Stimulated activated CD8-positive, alpha-beta memory T cell treated with anti-CD3 and anti-CD28 coated beads, Interleukin-2, amount 100 ng/mL, for 1 hour (primary cell): ENCODE data around the gene USP48.

Experiments used
- DNase-seq, 2 donors: peaks; one replicate each; pipeline ENCODE4 v3.0.0-alpha.2; 2020; ENCODE audit warnings: low read depth in 2 of 2

USP48 gene

DNA sequence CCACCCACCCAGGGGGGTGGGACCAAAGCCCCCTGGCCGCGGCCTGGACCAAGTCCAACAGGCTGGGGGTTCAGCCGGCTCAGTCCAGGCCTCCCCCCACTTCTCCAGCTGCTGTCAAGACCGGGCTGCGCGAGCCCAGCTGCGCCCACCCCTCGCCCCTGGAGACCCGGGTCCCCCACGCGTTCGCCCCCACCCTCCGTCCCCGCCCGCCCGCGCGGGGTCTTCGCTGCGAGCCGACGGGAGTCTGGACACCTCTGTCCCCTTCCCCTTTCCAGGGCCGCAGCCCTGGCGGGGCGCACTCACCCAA, 114.0 kb downstream of the USP48 start:
- no peak for DNase-seq

DNA sequence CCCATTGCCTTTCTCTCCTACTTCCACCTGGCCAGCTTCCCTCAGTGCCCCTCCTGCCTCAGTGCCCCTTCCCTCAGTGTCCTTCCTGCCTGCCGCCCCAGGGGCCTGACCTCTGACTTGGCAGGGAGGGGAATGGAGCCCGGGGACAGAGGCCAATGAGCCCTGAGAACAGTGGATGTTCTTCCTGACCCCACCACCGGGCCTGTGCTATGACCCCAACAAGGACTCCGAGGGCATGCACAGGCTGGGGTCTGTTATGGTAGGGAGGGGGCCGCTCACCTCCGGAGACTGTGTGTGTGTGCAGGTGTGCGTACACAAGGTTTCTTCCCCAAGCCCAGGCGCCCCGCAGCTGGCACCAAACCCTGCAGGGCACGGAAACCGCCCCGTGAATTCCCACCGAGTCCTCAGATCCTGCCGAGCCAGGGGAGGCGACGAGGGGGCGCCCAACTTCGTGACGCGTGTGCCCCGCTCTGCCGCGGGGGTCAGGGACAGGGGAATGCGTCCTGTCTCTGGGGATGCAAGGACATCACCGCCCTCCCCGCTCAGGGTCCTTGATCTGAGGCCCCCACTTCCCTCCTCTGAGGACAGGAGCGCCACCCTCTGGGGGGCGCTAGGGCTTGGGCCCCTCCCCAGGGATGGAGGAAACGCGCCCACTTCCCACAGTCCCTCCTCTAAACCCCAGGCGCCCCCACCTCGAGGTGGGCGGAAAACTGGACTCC, 114.6 kb downstream of the USP48 start:
- DNase-seq: no peak

DNA sequence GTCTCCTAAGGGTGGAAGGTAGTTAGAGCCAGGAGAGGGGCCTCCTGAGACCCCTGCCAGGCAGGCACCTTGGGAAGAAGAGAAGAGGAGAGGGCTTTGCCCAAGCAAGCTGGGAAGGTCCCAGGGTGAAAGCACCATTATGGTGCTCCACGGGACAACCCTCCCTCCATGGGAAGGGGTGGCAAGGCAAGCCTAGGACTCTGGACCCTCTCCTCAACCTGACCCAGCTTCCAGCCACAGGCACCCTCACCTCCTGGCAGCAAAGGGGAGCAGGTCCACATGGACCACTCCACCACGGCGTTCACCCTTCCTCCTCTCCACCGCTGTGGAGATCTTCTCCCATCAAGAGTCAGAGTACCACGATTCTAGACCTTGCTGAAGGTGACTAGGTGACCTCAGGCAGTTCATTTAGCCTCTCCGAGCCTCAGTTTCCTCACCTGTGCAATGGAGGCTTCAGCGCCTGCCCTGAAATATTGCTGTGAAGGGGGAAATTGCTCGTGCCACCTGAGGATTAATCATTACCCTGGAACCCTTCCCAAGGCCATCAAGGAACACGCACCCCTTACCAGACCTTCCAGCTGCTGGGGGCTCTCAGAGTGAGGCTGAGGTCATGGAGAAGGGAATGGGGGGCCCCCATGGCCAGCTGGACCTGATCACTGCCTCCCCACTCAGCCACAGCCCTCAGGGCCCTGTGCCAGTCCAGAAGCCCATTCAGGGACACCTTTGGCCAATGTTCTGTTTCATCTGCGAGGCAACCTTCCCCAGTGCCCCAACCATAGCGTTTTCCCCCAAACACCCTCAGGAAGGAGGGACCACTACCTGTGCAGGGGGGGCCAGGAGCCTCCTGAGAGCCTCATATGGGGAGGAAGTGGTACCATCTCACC, 115.4 kb downstream of the USP48 start:
- no peak for DNase-seq

DNA sequence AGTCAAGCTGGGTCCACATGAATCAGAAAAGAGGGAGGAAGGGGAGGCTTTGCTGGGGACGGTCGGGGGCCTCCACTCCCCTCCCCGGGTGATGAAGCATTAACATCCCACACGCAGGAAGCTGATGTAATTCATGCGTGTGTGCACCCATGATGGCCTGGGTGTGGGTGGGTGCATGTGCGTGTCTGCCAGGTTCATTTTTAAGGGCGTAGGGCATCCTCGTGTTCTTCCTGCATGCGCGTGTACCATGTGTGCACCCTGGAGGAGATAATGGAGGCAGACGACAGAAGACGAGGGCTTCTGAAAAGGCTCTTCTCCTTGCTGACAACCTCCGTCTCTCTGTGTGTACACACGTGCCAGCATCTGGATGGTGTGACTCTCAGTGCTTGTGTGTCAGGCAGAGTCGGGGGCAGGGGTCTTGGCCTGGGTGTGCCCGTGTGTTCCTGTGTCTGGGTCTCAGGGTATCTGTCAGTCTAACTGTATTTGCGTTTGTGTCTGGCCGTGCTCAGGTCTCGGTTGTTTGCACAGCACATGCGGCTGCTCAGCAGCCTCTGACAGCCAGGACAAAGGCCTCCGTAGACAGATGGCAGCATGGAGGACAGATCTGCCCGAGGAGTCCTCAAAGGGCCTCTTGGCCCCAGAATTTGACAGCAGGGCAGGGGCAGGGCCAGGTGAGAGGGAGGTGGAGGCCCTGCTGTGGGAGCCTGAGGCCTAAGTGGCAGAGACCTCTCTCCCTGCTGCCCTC, 116.2 kb downstream of the USP48 start:
- DNase-seq: no peak

DNA sequence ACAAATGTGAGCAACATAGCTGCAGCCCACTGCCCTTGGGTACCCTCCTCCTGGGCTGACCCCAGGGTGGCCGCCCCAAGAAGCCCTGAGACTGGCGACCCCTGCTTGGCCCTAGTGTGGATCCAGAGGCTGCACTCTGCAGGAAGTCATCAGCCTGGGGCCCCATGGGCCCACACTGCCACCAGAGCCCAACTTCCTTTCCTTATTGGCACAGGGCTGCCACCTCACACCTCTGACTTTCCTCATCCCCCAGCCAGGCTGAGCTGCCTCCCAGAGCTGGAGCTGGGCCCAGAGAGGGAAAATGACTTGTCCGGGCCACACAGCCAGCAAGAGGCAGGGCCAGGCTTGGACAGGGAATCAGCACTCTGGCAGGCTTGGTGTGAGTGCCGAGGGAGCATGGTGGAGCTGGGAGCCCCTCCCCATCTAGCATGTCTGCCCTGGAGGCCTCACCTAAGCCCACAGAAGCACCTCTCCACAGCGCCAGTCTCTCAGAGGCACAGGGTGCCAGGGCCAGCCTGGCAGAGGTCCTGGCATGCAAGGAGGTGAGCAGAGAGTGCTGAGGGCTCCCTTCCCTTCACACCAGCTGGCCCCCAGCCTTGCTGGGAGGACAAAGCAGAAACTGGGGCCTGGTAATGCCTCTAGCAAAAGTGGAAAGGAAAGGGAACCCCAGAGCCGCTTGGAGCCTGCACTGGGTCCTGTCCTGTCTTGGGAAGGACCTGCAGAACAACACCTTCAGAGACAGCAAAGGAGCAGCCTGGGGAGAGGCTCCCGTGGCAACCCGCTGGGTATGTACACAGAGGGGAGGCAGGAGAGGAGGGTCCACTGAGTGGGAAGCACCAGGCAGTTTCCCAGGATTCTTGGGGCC, 117.0 kb downstream of the USP48 start:
- DNase-seq: no peak

DNA sequence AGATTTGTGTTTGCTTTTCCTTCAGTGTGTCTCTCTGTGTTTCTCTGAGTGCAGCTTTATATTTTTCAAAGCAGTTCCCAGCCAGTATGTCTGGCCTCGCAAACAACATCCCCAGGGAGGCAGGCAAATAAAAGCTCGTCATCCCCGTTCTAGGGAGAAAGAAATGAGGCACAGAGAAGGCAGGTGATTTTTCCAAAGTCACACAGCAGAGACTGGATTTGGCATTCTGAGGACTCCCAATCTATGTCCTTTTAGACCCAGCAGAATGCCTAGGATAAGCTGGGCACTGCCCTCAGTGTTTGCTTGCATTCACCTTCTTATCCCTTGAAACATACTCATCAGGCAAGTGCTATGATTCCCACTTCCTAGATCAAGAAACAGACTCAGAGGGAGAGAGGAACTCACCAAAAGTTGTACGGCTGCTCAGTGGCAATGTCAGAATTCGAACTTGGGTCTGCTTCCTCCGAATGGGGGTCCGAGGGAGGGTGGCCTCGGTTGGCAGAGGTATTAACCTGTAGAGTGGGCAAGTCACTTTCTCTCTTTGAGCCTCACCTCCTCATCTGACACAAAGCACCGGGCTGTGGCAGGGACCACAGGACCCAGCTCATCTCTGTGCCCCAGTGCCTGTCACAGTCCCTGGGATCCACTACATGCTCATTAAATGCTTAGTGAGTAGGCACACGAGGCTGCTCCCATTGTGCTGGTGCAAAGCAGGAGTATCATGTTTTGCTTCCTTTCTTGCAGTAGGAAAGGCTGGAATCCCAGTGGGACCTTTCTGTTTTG, 118.0 kb downstream of the USP48 start:
- DNase-seq: no peak

DNA sequence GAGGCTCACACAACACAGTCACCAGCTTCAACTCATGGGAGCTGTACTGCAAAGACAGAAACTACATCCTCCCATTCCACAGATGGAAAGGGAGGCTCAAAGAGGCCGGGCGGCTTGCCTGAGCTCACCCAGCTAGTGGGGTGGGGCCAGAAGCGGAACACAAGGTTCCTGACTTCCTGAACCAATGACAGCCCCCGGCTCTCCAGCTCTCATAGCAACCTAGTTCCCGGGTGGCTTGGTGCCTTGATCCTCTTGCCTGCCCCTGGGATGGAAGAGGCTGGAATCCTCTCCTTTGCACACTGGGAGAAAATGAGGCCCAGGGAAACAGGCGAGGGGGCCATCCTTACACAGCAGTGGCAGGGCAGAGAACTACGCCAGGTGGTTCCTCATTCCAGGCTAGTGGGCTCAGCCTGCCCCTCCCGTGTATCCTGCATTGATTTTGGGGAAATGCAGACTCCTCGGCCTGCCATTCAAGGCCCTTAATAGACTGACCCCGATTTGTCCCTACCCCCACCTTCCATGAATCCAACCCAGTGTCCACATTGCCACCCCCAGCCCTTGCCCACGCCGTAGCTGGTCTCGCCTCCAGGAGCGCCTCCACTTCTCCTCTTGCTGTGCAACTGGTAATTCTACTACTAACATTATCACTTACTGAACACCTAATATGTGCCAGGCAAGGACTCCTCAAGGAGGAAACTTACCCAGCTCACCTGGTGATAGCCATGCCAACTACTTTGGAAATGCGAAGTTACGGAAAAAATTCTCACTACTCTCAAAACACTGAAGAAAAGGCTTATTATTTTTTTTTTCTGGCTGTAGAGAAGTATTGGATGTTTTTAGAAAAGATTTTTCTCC, 118.8 kb downstream of the USP48 start:
- DNase-seq: no peak

DNA sequence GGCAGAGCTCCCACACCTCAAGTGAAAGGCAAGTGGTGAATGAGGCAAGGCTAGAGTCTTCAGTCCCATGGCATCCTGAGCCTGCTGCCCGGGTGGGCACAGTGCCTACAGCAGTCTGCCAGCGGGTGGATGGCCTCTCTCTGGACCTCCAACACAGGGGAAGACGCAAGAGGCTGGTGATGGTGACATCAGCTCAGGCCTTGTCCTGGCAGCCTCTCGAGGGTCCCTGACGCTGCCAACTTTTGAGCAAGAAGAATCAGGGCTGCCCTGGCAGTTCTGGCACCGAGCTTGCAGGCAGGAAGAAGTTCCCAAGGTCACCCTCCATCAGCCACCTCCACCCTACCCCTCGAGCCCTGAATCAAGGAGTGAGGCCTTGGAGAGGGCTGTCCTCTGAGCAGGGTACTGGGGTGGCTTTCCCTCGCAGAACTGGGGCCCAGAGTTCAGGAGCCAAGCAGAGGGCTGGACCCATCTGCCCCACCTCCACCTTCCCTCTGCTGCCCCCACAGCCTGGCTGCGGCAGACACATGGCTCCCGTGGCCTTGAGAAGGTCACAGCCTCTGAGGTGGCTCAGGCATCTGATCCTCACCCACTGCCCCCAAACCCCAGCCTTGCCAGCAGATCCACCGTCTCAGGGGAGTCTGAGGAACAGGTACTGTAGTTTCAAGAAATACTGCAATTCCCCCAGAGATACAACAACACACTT, 119.5 kb downstream of the USP48 start:
- DNase-seq: no peak

DNA sequence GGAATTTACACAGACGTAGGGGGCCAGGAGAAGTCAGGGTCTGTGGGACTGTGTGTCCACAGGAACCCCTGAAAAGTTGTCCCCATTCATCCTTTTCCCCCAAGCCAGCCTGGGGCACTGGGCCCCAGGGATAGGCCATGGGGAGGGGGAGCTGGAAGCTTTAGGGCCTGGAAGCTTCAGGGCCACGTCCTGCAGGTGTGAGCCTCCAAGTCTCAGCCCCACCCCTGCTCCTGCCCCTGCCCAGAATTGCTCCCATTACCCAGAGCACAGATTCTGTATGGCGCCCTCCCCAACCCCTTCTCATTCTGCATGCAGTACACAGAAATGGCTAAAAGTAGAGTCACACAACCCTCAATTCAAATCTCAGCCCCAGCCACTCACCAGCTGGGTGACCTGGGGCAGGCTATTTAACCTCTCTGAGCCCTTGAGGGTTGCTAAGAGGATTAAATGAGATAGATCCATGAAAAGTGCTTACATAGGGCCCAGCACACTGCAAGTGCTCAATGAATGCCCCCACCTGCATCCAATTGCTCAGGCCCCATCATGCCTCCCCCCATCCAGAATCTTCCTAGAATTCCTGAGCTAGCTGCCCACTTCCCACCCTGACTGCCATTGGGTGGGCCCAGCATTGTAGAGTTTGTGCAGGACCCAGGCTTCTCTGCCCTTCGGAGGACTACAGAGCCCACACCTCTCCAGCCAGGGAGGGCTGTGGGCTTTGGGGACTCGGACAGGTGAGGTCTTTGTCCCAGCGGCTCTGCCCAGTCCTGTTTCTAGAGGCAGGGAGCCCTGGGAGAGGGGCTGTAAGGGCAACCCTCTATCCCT, 120.3 kb downstream of the USP48 start:
- no peak for DNase-seq

DNA sequence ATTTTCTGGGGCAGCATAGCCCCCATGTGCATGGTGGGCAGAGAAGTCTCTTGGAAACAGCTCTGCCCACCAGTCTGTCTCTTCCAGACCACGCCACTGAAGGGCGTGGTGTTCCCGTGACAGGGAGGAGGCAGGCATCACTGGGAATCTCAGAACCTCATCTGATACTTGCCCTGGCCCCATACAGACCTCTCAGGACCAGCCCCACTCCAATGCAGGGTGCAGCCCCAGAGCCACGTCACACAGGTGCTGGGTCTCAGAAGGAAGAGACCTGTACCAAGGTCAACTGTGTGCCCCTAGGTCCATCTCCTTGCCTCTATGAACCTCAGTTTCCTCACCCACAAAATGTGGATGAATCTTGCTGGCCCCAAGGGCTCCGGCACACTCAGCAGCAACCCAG, 121.1 kb downstream of the USP48 start:
- no peak for DNase-seq

DNA sequence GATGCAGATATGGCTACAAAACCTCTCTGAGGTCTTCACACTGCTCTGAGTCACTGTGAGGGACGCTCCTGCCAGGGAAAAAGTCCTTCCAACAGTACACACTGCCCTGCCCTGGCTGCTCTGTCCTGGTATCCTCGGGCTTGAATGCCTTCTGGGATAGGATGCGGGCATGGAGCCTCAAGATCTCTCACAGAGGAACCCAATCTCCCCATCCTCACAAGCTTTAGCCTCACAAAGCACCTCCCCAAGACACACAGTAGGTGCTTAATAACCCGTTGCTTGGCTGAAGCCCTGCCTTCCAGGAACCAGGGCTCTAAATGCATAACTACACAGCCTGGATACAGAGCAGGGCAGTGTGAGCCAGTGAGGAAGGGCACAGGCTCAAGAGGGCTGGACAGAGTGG, 123.0 kb downstream of the USP48 start:
- no peak for DNase-seq

DNA sequence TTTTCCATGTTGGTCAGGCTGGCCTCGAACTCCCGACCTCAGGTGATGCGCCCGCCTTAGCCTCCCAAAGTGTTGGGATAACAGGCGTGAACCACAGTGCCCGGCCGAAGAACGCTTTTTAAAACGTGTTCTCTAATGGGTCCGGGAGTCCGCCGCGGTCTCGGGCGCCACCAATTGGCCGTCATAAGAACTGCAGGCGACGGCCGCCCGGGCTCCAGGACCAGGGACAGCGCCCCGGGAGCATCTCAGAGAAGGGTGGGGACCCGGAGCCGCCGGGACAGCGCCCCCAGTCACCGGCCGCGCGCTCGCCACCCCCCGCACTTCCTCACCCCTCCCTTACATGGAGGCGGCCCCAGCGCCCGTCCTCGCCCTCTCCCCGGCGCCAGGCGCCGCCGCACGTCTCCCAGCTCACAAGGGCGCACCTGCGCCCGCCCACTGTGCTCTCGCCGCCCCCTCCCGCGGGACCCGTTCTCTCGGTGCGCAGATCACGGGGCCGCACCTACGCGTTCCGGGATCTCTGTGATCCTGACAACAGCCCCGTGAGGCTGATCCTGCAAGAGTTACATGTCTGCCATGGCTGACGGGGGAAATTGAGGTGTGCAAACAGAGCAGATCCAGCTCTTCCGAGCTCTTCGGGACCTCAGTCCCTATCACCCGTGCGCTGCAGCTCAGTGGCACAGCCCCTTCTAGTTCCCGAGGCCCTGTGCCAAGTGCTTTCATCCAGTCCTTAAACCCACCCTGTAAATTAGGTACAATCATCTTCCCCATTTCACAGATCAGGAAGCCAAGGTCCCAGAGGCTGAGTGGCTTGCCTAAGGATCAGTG, 123.6 kb downstream of the USP48 start:
- DNase-seq: peak; percentile 49 to 60

DNA sequence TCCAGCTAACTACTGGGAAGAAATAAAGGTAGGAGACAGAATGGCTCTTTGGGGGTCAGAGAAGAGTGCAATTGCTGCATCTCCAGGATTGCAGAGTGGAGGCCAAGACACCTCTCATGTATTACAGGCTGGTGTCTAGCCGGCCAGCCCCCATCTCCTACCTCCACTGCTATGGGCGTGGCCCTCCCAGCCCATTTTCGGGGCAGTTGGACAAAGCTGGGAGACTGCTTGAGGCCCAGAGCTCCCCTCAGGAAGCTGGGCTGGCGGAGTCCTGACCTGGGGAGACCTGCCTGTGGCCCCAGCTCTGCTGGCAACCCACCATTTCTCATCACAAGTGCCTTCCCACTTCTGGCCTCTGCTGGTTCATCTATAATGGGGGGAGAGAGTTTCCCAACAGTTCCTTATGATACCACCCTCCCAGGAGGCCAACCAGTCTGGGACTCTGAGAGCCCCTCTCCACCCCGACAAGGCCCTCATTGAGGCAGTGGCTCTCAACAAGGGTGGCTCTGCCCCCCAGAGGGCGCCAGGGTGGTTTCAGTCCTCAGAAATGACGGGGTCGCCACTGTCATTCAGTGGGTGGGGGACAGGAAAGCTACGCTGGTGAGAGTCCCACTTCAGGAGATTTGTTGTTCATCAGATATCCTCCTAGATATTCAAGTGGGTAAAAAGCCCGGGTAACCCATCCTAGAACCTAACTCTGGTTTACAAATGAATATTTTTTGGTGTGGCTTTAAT, 125.3 kb downstream of the USP48 start:
- DNase-seq: no peak

DNA sequence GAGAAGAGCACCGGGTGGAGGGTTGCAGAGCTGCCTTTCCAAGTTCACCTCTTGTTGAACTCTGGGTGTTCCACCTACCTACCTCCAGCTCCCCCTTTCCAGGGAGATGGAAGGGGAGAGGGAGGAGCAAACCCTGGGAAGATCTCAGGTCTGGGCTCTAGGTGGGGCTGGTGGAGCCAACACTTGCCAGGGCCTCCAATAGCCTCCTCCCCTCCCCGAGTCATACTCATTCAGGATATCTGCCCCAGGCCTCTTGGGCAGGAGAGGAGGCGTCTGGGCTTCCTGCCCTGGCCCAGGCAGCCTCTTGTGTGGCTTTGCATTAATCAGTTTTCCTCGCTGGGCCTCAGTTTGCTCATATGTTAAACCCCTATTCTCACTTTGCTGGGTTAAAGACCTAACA, 127.2 kb downstream of the USP48 start:
- no peak for DNase-seq

DNA sequence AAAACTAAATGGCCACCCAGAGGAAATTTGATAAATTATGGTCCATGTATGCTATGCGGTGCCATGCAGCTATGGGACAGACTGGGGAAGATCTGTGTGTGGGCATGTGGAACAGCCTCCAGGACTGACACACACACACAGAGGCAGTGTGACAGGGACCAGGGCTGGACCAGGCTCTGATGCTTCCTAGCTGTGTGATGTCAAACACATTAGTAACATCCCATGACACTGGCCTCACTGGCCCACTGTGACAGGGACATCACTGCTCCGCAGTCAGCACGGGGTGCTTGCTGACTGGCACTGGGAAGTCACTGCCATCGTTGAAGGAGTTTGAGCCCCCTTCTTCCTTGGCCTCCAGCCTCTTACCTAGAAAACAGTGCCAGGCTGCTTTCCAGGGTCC, 127.7 kb downstream of the USP48 start:
- DNase-seq: no peak

DNA sequence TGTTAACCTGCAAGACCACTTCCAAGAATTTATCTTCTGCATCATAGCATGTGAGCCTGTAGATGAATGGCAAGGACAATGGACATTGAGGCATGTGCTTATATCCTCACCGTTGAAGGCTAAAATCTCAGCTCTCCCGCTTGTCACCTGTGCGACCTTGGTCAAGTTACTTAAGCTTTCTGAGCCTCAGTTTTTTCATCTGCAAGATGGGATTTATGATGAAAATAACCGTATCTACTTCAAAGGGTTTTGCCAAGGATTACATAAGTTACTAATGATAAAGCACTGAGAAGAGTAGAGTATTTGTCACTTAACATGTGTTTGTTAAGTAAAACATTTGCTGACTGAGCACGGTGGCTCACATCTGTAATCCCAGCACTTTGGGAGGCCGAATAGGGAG, 128.7 kb downstream of the USP48 start:
- no peak for DNase-seq

DNA sequence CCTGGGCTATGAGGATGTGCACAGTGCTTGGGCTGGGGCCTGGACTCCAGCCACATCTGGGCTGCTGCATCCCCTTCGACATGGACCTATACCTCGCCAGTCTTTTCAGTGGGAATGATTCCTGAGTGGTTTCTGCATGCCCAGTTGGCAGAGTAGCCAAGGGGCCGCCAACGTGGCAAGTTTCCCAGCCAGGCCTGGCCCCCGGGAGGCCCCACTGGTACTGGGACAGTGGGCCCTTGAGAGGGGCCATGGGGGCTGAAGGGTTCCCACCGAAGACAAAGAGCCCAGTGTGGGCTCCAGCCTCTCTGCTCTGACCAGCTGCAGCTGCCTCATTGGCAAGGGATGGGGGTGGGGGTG, 129.2 kb downstream of the USP48 start:
- no peak for DNase-seq
